HG03175 (cell line): ENCODE results near the gene PALD1.
"Not testable (repeated sequence)": the region's sequence is repeated elsewhere in the genome, so short reads cannot be mapped to it uniquely, and the experiment has no call there.

Experiments
- ATAC-seq: cut with Tn5 transposase; IDR thresholded peaks from one replicate; pipeline ENCODE4 v1.9.1; 2021; ENCODE audit warnings: mild to moderate bottlenecking, moderate library complexity; ENCODE audit not compliant: unreplicated experiment

PALD1 gene

GRCh38 chr10:70568781-70569495, 90.4 kb downstream of the PALD1 start:
- ATAC-seq, result no peak

- ATAC-seq, result no peak
These were observed 92.7 kb downstream of the PALD1 start for GRCh38 chr10:70571236-70571635.

GRCh38 chr10:70571636-70572439, 93.3 kb downstream of the PALD1 start:
- no peak for ATAC-seq

DNA sequence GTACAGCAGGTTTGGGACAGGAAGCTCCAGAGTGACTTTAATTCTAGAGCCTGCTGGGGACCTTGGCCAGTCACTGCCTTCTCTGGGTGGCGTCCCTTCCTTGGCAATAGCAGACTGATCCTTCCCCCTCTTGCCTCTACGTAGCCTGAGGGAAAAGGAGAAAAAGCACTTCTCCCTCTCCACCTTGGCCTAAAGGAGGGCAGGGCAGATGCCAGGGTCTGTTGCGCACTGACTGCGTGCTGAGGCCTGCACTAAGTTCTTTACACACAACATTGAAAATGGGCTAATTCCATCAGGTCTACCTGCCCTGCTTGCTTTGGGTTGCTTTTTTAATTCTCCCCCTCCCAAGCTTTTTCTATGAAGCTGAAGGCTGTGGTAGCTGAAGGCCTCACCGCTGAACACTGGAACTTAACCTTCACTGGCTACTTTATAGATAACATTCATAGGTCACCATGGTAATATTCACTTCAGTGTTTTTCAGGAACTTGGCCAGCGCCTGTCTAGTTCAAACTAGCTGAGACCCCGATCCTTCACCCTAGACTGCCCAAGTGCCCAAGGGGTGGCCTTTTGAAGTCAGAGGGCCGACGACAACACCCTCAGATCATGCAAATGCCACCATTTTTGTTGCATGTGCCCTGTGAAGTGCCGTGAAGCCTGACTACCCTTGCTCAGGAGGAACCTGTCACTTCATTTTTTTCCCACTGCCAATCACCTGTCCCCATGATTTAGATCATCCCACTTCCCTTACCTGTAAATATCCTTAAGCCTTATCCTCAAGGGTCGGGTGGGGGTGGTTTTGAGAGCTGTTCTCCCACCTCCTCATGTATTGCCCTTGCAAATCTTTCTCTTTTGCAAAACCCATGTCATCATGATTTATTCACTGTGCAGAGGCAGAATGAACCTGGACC, 95.3 kb downstream of the PALD1 start:
- no peak for ATAC-seq

DNA sequence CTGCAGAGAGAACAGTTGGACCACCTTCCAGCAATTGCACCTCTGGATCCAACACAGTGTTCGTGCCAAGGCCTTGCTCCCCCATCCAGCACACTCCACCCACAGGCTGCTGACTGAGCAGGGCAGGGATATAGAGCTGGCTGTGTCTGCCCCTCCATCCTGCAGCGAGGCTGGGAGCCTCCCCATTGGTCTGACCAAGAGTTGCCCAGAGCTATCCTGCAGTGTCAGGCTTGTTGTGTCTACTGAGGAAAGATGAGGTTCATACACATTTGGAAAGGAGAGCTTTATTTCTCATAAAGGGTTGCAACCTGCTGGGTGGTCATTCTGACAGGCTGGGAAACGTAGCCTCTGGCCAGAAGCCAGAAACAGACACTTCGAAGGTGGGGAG, 96.9 kb downstream of the PALD1 start:
- no peak for ATAC-seq

GRCh38 chr10:70575874-70576802, 97.6 kb downstream of the PALD1 start:
- ATAC-seq, result peak; percentile 66

DNA sequence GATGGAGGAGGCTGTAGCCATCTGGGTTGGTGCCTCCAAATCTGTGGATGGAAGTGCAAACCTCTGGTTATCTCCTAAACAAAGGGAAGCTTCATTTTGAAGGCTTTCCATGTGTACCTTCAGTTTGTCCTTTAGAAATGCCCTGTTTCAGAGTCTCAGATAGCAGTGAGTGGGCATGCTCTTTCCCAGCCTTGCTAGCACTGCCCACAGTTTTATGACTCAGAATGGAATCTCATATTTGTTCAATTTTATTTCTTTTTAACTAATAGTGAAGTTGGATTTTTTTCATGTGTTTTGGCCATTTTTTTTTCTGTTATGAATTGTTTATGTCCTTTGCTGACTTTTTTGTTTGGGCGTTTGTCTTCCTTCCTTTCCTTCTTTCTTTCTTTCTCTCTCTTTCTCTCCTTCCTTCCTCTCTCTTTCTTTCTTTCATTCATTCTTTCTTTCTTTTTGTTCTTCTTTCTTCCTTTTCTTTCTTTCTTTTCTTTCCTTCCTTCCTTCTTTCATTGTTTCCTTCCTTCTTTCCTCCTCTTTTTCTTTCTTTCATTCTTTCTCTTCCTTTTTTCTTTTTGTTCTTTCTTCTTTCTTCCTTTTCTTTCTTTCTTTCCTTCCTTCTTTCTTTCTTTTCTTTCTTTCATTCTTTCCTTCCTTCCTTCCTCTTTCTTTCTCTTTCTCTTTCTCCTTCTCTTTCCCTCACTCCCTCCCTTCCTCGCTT, 98.4 kb downstream of the PALD1 start:
- ATAC-seq, result peak; percentile 1

DNA sequence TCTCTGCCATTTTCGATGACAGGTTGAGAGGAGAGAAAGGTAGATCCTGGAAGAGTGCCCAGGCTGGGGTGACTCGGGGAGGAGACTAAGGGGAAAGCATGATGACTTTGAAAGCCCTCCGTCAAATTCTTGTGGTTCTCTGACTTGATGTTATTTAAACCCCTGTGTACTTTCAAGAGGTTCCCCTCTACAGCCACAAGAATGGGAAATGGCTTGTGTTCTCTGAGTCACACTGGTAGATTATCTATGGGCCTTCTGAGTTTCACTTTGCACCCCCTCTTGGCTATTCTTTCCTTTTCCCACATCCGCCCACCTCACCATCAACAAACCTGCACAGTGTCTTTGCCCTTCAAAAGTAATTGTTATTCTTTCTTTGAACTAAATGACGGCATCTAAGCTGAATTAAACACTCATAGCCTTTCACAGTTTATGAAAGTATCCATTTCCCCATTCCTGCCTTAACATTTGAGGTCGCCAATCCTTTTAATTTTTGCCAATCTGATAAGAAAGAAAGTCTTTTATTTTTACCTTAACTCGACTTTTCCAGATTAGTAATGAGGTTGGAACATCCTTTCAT, 99.9 kb downstream of the PALD1 start:
- peak; percentile 50 for ATAC-seq

- ATAC-seq, result no peak
These were observed 100.9 kb downstream of the PALD1 start for GRCh38 chr10:70579234-70580002.

DNA sequence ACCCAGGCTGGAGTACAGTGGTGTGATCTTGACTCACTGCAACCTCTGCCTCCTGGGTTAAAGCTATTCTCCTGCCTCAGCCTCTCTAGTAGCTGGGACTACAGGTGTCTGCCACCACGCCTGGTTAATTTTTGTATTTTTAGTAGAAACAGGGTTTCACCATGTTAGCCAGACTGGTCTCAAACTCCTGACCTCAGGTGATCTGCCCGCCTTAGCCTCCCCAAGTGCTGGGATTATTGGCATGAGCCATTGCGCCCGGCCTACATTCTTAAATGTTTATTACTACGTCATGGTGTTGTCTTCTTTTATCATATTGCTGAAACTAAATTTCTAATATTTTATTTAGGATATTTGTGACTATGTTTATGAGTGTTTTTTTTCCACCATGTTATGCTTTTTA, 102.6 kb downstream of the PALD1 start:
- not testable (repeated sequence) for ATAC-seq

GRCh38 chr10:70582793-70583668, 104.5 kb downstream of the PALD1 start:
- no peak for ATAC-seq

- no peak for ATAC-seq
These were observed 105.1 kb downstream of the PALD1 start for GRCh38 chr10:70583669-70584037.

GRCh38 chr10:70584366-70584765, 105.8 kb downstream of the PALD1 start:
- no peak for ATAC-seq

DNA sequence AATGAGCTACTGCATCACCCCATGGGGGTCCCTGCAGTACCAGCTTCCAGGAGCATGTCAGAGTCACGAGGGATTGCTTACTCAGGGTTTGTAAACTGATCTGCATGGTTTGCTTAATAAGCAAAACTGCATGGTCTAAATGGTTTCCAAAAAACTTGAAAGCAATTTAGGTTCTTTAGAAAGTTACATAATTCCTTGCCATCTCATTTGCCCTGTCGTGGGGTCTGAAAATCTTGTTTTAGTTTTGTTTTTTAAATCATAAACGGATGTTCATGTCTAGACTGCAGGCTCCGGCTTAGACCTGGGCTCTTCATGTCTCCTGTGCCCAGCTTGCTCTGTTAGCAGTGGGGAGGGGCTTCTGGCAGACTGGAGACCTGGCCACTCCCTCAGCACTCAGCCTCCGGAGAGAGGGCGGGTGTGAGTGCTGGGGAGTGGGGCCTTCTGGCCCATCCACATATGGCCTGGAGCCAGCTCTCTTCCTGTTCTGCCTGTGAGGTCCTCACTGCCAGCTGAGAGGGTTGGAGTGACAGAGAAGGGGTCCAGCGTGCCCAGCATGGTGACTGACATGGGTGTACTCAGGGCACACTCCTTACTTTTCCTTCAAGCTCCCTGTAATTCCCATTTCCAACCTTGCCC, 106.5 kb downstream of the PALD1 start:
- ATAC-seq, result no peak

DNA sequence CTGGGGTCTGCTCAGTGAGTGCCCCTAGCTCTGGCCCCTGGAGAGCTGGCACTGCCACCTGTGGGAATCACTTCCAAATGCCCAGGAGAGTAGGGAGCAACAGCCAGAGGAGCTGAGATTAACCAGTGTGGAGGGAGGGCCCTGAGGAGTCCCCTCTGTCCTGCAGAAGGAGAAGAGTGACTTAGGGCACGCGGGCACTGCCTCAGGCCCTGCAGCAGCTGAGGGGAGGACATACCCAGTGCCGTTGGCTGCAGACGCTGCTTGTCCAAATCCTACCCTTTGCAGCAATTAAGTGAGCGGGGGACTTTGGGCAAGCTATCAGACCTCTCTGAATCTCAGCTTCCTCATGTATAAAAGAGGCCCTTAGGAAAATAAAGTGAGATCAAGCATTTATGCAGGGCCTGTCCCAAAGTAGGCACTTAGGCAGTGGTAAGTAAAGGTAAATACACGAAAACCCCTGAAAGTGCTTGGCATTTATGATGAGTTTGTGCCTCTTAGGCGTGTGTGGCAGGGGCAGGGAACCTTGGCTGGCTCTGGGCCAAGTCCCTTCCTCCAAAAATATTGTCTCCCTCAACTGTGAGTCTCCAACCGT, 107.1 kb downstream of the PALD1 start:
- no peak for ATAC-seq

GRCh38 chr10:70586348-70586930, 107.9 kb downstream of the PALD1 start:
- ATAC-seq, result no peak
